Common myeloid progenitor, CD34-positive (primary cell): ENCODE measurements around the gene C9orf50. TPM values are rescaled to one million over a fixed set of nuclear protein-coding genes. Genes with fewer than 3 reads are reported as not detected.

Experiments used
- CTCF ChIA-PET: fragments of 350-600 bp; sonication (Branson Sonifier 250); formaldehyde crosslinking; loops from one replicate; lab custom pipeline; 2021; ENCODE audit warnings: antibody characterized with exemption; lab: Charles Lee
- POLR2A ChIA-PET: fragments of 350-600 bp; sonication (Branson Sonifier 250); formaldehyde crosslinking; loops from one replicate; lab custom pipeline; 2021; ENCODE audit warnings: antibody characterized with exemption; lab: Charles Lee
- DNase-seq, 3 donors: peaks; one replicate each; pipeline versions ENCODE4 v3.0.0 to v3.0.0-alpha.2; 2013
- H3K27ac ChIP-seq, 2 experiments: 1 replicate in 1 of 2; 2 replicates in 1 of 2; pipeline ENCODE4 v1.7.0; 2013; ENCODE audit warnings: inconsistent platforms in 2 of 2, low read length in 2 of 2, mild to moderate bottlenecking in 2 of 2, low read depth in 1 of 2, moderate library complexity in 1 of 2; ENCODE audit not compliant: severe bottlenecking in 2 of 2, insufficient read depth in 1 of 2, poor library complexity in 1 of 2
- H3K27me3 ChIP-seq, 5 experiments: replicated peaks in 2 of 5; 1 replicate in 3 of 5; 2 replicates in 2 of 5; pipeline versions ENCODE4 v1.6.1 to v1.7.0; 2013; ENCODE audit warnings: low read length in 4 of 5, mild to moderate bottlenecking in 2 of 5, moderate library complexity in 2 of 5, inconsistent platforms in 1 of 5; ENCODE audit not compliant: insufficient read depth in 5 of 5, control insufficient read depth in 4 of 5
- H3K36me3 ChIP-seq, 4 experiments: 1 replicate in 2 of 4; 2 replicates in 2 of 4; pipeline versions ENCODE4 v1.6.1 to v1.7.0; 2013; ENCODE audit warnings: low read length in 3 of 4, control low read depth in 1 of 4, mild to moderate bottlenecking in 1 of 4; ENCODE audit not compliant: control insufficient read depth in 4 of 4, insufficient read depth in 4 of 4
- H3K4me1 ChIP-seq, 4 experiments: 1 replicate in 3 of 4; 2 replicates in 1 of 4; pipeline versions ENCODE4 v1.6.1 to v1.7.1; 2013; ENCODE audit warnings: low read length in 3 of 4, mild to moderate bottlenecking in 3 of 4, control low read depth in 1 of 4, inconsistent platforms in 1 of 4, moderate library complexity in 1 of 4; ENCODE audit not compliant: control insufficient read depth in 4 of 4, insufficient read depth in 4 of 4; ENCODE audit errors: control extremely low read depth in 1 of 4
- H3K4me3 ChIP-seq, 7 experiments: 1 replicate in 4 of 7; 2 replicates in 3 of 7; pipeline versions ENCODE4 v1.5.1 to v1.7.0; 2013; ENCODE audit warnings: mild to moderate bottlenecking in 7 of 7, low read length in 6 of 7, moderate library complexity in 6 of 7, inconsistent platforms in 2 of 7, low read depth in 2 of 7, control low read depth in 1 of 7; ENCODE audit not compliant: insufficient read depth in 4 of 7, control insufficient read depth in 1 of 7; ENCODE audit errors: extremely low read depth in 1 of 7
- H3K9me3 ChIP-seq, 5 experiments: 1 replicate in 4 of 5; 2 replicates in 1 of 5; pipeline versions ENCODE4 v1.6.1 to v1.7.1; 2013; ENCODE audit warnings: low read length in 4 of 5, mild to moderate bottlenecking in 2 of 5, inconsistent platforms in 1 of 5, low read depth in 1 of 5, moderate library complexity in 1 of 5; ENCODE audit not compliant: control insufficient read depth in 4 of 5, insufficient read depth in 2 of 5; ENCODE audit errors: control extremely low read depth in 1 of 5
- WGBS: methylation state at CpG from one replicate; pipeline ENCODE4 v1.1.5; 2013; ENCODE audit not compliant: insufficient coverage; 5-methylcytosine and 5-hydroxymethylcytosine counted together
- polyA plus RNA-seq: library from polyadenylated mRNA; unstranded; fragments of 120-200 nt; gene quantifications from one replicate; pipeline ENCODE4 v1.2.1, GENCODE V29; 2013

The C9orf50 gene, protein sequence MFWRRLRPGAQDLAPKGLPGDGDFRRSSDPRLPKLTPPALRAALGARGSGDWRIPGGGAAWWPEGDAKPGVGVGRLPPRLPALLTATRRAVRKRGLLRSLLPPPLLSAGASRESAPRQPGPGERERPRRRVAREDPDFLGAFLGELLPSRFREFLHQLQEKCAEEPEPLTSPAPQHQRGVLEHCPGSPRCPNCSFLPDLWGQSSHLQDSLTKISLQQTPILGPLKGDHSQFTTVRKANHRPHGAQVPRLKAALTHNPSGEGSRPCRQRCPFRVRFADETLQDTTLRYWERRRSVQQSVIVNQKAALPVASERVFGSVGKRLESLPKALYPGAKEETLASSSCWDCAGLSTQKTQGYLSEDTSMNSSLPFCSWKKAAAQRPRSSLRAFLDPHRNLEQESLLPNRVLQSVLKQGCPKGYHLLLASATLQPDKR
- polyA plus RNA-seq = 0.28 TPM

DNA sequence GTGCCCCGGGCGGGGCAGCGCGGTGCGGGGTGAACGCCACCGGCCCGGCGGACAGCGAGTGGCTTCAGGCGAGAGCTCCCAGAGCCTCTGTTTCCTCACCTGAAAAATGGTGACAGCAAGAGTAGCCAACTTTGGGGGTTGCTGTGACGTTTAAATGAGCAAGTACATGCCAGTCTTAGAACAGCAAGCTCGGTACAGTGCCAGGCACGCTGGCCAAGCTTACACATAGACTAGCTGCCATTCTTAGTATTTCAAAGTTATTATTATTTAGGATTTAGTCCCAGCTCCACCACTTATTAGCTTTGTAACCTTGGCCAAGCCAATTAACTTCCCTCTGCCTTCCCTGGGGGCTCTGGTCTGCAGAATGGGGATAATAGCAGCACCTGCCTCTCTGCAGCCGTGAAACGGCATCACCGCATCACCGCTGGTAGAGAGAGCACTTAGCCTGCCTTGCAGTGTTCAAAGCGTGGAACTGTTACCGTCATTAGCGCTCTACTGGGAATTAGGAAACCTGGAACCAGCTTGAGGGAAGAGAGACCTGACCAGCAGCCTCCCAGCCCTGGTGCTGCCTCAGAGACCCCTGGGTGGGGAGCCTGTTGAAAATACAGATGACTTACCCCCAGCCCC is at the start of gene C9orf50:
Gene C9orf50 (minus strand): TSS at position 433 of the 627 bp plus-strand sequence. CDS start 527 bp downstream, outside the sequence.
- peak within 1 kb of the TSS; percentile 34 to 75 (median 63) for H3K4me3 ChIP-seq
- no peaks in the 10 kb centered on the region for H3K36me3 ChIP-seq
- DNase-seq = peak in 1 of 3 donors; percentile 21
- peaks cover 0 to 4% (median 3%) of the 10 kb centered on the region in 5 experiments for H3K27me3 ChIP-seq
- no peaks in the 10 kb centered on the region for H3K9me3 ChIP-seq
- peaks cover 10 to 36% (median 33%) of the 10 kb centered on the region in 4 experiments for H3K4me1 ChIP-seq
- ChIA-PET CTCF (interaction anchor here (1.0 to 7.1 kb wide), 8 partner anchors 8 to 494 kb away, joined by 3 to 76 read pairs (median 7); no protein-coding TSS in a partner anchor), POLR2A (no interaction called here)
- WGBS = 34% methylated on average over 18 of the region's 21 CpGs
- no peak within 1 kb of the TSS for H3K27ac ChIP-seq

DNA sequence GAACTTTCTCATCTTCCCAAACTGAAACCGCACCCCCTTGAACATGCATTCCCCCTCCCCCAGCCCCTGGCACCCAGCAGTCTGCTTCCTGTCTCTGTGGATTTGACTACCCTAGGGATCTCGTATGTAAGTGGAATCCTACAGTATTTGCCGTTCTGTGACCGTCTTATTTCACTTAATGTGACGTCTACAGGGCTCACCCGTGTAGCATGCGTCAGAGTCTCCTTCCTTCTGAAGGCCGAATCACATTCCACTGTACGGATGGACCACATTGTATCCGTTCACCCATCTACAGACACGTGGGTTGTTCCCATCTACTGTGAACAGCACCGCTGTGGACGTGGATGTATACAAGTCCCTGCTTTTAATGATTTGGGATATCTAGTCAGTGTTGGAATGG is 49.0 kb upstream of the C9orf50 start:
- Histone ChIP-seq H3K4me3 (no peak overlapping the region), H3K27ac (no peak overlapping the region), H3K4me1 (peaks cover 0 to 12% (median 6%) of the 10 kb centered on the region in 4 experiments), H3K36me3 (no peaks in the 10 kb centered on the region), H3K27me3 (peaks cover 0 to 50% (median 17%) of the 10 kb centered on the region in 5 experiments), H3K9me3 (no peaks in the 10 kb centered on the region)
- CTCF ChIA-PET = no interaction called here
- POLR2A ChIA-PET = no interaction called here
- DNase-seq = no peak
- WGBS = 95% methylated on average over 13 of the region's 13 CpGs

DNA sequence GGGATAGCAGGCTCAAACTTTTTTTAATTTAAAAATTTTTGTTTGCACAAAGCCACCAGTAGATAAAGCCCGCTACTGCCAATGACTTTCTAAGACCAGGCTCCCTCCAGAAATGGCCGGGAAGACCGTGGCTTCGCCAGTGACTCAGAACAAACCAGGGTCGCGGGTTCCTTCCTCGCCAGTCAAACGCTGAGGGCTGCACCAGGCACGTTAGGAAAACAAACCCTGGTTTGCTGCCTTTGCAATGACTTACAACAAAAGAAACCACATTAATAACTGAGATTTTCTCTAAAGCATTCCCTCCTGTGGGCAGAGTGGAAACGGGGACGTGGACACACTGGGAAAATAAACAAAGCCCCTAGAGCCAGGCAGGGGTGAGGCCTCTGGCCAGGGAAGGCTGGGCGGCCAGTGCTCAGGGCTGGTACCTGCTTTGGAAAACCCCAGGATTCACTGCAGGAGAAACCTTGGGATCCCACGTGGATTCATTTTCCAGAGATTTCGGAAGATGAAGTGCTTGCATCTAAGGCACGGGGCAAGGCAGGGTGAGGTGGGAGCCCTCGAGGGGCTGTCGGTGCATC is 48.3 kb upstream of the C9orf50 start:
- POLR2A ChIA-PET = no interaction called here
- peak; percentile 13 to 54 (median 53) for DNase-seq
- 52% methylated on average over 17 of the region's 17 CpGs for WGBS

DNA sequence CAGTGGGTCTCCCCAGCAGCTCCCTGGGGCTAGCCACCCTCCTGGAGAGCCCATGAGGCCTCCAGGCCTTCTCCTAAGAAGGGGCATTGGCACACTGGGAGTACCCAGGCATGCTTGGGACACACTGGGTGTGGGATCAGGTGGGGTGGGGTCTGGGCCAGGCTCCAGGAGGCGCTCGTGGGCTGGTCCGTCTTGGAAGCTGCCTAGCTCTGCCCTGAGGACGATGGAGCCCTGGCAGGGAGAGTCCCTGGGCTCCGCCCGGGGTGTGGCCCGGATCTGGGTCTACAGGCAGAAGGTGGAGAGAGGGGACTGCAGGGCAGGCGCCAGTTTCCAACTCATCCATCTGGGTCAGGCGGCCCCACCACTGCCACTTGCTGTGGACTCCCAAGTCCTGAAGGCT is 46.9 kb upstream of the C9orf50 start:
- ChIA-PET CTCF (no interaction called here), POLR2A (interaction anchor here (0.5 kb wide), 1 partner anchor 75 kb away, joined by 3 read pairs; no protein-coding TSS in a partner anchor)
- H3K9me3 ChIP-seq = no peaks in the 10 kb centered on the region
- H3K36me3 ChIP-seq = no peaks in the 10 kb centered on the region
- H3K27me3 ChIP-seq = peaks cover 0 to 62% (median 16%) of the 10 kb centered on the region in 5 experiments
- peaks cover 0 to 15% (median 6%) of the 10 kb centered on the region in 4 experiments for H3K4me1 ChIP-seq
- no peak overlapping the region for H3K4me3 ChIP-seq
- no peak overlapping the region for H3K27ac ChIP-seq
- no peak for DNase-seq
- 98% methylated on average over 8 of the region's 9 CpGs for WGBS

More for the DNA sequence above, 48.3 kb upstream of the C9orf50 start:
- Histone ChIP-seq H3K27me3 (peaks cover 0 to 57% (median 17%) of the 10 kb centered on the region in 5 experiments), H3K4me1 (peaks cover 0 to 15% (median 6%) of the 10 kb centered on the region in 4 experiments), H3K4me3 (no peak overlapping the region), H3K27ac (no peak overlapping the region), H3K9me3 (no peaks in the 10 kb centered on the region), H3K36me3 (no peaks in the 10 kb centered on the region)
- CTCF ChIA-PET = no interaction called here

DNA sequence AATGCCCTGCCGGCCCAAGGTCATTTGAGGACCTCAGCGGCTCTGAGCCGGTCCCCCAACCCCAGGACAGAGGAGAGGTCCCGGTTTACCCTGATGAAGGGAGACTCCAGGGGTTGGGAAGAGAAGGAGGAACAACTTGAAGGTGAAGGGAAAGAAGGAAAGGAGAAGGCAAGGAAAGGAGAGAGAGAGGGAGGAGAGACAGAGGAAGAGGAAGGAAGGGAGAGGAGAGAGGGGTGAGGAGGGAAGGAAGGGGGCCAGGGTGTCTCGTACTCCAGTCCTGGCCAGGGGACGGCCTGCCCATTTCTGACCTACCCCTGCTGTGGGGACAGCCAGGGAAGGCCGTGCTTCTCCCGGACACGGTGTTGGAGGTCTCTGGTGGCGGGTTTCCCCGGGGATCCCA is 46.5 kb upstream of the C9orf50 start:
- ChIA-PET POLR2A (interaction anchor here (0.5 kb wide), 1 partner anchor 75 kb away, joined by 3 read pairs; no protein-coding TSS in a partner anchor), CTCF (no interaction called here)
- Histone ChIP-seq H3K4me1 (peaks cover 0 to 15% (median 6%) of the 10 kb centered on the region in 4 experiments), H3K27me3 (peaks cover 0 to 67% (median 19%) of the 10 kb centered on the region in 5 experiments), H3K27ac (no peak overlapping the region), H3K4me3 (no peak overlapping the region), H3K36me3 (no peaks in the 10 kb centered on the region), H3K9me3 (no peaks in the 10 kb centered on the region)
- DNase-seq = no peak
- 90% methylated on average over 9 of the region's 11 CpGs for WGBS

DNA sequence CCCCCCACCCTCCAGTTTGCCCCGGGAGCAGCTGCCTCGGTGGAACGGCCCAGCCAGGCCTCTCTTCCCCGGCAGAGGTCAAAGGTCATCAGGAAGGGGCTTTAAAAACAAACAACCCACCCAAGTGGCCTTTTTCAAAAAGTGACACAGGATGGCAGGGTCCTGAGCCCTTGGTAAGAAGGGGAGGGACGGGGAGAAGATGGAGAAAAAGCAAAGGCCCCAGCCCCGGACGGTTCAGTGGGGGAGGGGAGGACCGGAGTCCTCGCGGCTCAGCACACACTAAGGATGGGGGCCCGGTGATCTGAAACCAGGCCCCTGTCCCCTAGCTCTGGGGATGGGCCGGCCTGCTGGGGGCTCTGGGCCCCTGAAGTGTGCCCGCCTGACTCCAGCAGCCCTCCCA is 45.7 kb upstream of the C9orf50 start:
- no peaks in the 10 kb centered on the region for H3K9me3 ChIP-seq
- no peaks in the 10 kb centered on the region for H3K36me3 ChIP-seq
- DNase-seq = no peak
- peaks cover 0 to 68% (median 19%) of the 10 kb centered on the region in 5 experiments for H3K27me3 ChIP-seq
- ChIA-PET POLR2A (no interaction called here), CTCF (no interaction called here)
- H3K27ac ChIP-seq = no peak overlapping the region
- H3K4me3 ChIP-seq = no peak overlapping the region
- peaks cover 0 to 12% (median 6%) of the 10 kb centered on the region in 4 experiments for H3K4me1 ChIP-seq
- WGBS = 54% methylated on average over 9 of the region's 13 CpGs
